ENCODE data around the gene ANO7. TPM values are rescaled to one million over a fixed set of nuclear protein-coding genes. Genes with fewer than 3 reads are reported as not detected.

Gene ANO7
- 0.68 and 0.81 TPM in 2 replicates for polyA plus RNA-seq (2012; rRNA removed)
- polyA plus RNA-seq (2012; cell fraction: cytosol; rRNA removed), result 0.44 and 1.0 TPM in 2 replicates
- polyA plus RNA-seq (2012; cell fraction: nucleus; rRNA removed), result 1.2 and 1.5 TPM in 2 replicates

GRCh38 chr2:241188361-241189092 lies at the start of gene ANO7:
TSS of gene ANO7 (plus strand) at chr2:241188677. CDS start at chr2:241190064, 1,387 bp downstream.
- ChIA-PET CTCF (no interaction called here), POLR2A (no interaction called here)
- no peaks in the 10 kb centered on the region for H3K9me3 ChIP-seq
- no peak within 1 kb of the TSS for H2AFZ ChIP-seq (ENCODE audit: low read depth)
- H3F3A ChIP-seq (replicated peaks; ENCODE audit: insufficient read depth), result no peaks in the 10 kb centered on the region
- no peaks in the 10 kb centered on the region for H3K4me1 ChIP-seq (ENCODE audit: control insufficient read depth in 1 of 2, insufficient read depth in 2 of 2, low read depth in 1 of 2, low read length in 1 of 2)
- WGBS (ENCODE audit: low lambda C conversion rate), result 50% methylated on average over 4 of the region's 21 CpGs
- no peaks in the 10 kb centered on the region for H3K79me2 ChIP-seq (ENCODE audit: insufficient read depth)
- no peak within 1 kb of the TSS for H3K4me2 ChIP-seq
- H4K20me1 ChIP-seq (ENCODE audit: insufficient read depth), result no peaks in the 10 kb centered on the region
- no peaks in the 10 kb centered on the region for H3K36me3 ChIP-seq (replicated peaks in 1 of 2; ENCODE audit: control insufficient read depth in 1 of 2, insufficient read depth in 2 of 2, low read length in 1 of 2)
- H3K9me2 ChIP-seq, result no peaks in the 10 kb centered on the region
- H3K9ac ChIP-seq, result no peak within 1 kb of the TSS
- TF ChIP-seq CTCF (IDR thresholded peaks at IDR 0.05), result no peak
- TF ChIP-seq USF2 (IDR thresholded peaks at IDR 0.05; ENCODE audit: borderline replicate concordance, low read depth, low read length), result no peak
- no peak for TF ChIP-seq IRF3 (IDR thresholded peaks at IDR 0.05; ENCODE audit: low read depth, low read length)
- no peak for TF ChIP-seq ELF1 (IDR thresholded peaks at IDR 0.05)
- no peak for TF ChIP-seq JUND (IDR thresholded peaks at IDR 0.05)
- no peak for TF ChIP-seq ZBTB33 (IDR thresholded peaks at IDR 0.05; ENCODE audit: borderline replicate concordance, low read depth)
- TF ChIP-seq TAF1 (IDR thresholded peaks at IDR 0.05; ENCODE audit: borderline replicate concordance, low read depth, low read length), result no peak
- TF ChIP-seq MXI1 (IDR thresholded peaks at IDR 0.05; ENCODE audit: low read depth, low read length), result no peak
- TF ChIP-seq YY1 (IDR thresholded peaks at IDR 0.05; ENCODE audit: low read depth), result no peak
- no peak for TF ChIP-seq FOXJ3 (CRISPR knock-in tag; IDR thresholded peaks at IDR 0.05)
- H3K4me3 ChIP-seq (ENCODE audit: low read depth in 2 of 2, low read length in 1 of 2), result no peak within 1 kb of the TSS
- no peak within 1 kb of the TSS for H3K27ac ChIP-seq (ENCODE audit: low read depth in 2 of 2, low read length in 1 of 2)
- H3K27me3 ChIP-seq (ENCODE audit: insufficient read depth), result no peaks in the 10 kb centered on the region
- no peak for DNase-seq

Data from SK-N-SH (cell line).